GM21360 (cell line): Measurements from ENCODE around the gene BARX1.
"Not testable (repeated sequence)": the region's sequence is repeated elsewhere in the genome, so short reads cannot be mapped to it uniquely, and the experiment has no call there.

ENCODE experiments used
- ATAC-seq: cut with Tn5 transposase; IDR thresholded peaks from one replicate; pipeline ENCODE4 v1.9.1; 2021; ENCODE audit warnings: mild to moderate bottlenecking, moderate library complexity; ENCODE audit not compliant: unreplicated experiment

Gene BARX1

DNA sequence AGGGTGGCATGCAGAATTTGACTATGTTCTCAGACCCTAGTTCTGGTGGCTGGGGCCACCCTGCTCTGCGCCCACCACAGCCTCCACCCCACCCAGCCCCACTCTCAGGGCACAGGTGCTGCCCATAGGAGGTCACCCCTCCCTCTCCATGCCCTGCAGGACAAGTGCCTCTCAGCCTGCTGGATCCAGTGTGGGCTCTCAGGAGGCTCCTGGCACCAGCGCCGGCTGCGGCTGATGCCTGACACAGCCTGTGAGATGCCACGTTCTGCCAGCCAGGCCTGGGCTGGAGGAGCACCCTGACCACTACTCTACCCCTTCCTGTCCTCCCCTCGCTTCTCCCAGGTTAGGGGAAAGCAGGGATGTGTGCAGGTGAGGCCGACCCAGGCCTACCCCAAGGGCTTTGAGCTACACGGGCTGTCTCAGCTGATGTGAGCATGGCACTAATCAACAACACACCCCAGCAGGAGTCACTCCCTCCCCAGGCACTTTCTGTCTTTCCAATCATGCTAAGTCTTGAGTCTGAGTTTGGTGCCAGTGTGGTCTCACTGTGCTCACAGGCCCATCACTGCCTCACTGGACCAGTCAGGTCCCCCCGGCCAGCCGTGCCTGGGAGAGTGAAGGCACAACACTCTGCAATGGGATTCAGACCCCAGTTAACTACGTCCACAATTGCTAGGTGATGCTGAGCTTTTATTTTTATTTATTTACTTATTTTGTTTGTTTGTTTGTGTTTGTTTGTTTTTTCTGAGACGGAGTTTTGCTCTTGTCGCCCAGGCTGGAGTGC lies 12.1 kb upstream of the BARX1 start:
- no peak for ATAC-seq

DNA sequence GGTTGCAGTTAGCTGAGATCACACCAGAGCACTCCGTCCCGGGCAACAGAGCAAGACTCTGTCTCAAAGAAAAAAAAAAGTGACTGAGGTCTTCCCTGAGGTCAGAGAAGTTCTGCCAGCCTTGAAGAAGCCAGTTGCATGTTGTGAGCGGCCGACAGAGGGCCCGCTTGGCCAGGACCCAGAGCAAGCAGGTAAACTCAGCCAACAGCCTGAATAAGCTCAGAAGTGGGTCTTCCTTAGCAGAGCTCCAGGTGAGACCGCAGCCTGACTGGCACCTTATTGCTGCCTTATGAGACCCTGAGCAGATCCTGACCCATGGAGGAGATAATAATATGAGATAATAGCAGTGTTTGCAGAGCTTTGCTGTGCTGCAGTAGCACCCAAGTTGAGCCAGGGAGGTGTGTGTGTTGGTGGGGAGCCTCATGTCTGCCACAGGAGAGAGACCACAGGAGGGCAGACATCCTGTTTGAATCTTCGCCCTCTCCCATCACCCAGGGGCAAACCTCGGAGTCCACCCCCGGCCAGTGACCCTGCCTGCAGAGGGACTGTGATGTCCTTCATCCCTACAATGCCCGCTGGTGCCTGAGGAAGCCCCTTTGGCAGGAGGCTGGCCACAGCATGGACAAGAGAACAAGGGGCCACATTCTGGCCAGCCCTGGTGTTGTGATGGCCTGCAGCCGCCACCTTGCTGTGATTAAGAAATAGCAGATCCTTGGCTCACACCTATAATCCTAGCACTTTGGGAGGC lies 10.8 kb upstream of the BARX1 start:
- no peak for ATAC-seq

DNA sequence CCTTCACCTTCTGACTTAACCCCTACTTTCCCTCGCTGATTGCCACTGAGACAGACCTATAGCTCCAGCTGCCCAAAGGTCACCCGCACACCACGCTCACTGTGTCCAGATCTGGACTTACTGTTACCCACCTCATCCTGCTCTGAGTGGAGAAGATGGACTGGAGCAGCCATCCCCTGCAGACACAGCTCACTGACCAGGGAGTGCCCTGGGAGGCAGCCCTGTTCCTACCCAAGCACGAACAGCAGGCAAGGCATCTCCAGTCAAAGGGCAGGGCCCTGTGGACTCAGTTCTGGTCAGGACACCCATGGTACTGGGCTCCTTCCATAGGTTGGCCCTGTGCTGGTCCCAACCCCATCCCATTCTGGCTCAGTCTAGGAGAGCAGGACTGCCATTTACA lies 9.5 kb upstream of the BARX1 start:
- no peak for ATAC-seq

DNA sequence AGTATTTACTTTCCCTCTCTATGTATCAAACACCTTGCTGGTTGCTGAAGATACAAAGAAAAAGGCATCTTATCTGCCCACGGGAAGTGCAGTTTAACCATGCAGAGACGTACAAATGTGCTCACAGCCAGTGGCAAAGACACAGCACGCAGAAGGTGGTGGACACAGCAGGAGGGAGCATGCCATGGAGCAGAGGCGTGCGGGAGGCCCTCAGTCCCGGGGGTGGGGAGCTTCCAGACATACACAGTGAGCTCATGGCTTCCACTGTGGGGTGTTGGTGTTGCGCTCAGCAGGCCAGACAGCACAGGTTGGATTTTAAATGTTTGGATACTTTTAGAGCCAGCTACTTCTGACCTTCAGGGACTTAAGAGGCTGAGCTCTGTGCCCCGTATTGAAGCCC lies 8.8 kb upstream of the BARX1 start:
- no peak for ATAC-seq

DNA sequence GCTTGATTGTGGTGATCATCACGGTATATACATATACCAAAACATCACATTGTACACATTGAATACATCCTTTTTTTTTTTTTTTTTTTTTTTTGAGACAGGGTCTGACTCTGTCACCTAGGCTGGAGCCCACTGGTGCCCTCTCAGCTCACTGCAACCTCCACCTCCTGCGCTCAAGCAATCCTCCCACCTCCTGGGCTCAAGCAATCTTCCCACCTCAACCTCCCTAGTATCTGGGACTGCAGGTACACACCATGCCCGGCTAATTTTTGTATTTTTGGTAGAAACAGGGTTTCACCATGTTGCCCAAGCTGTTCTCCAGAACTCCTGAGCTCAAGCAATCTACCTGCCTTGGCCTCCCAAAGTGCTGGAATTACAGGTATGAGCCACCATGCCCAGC lies 8.3 kb upstream of the BARX1 start:
- ATAC-seq, result not testable (repeated sequence)

DNA sequence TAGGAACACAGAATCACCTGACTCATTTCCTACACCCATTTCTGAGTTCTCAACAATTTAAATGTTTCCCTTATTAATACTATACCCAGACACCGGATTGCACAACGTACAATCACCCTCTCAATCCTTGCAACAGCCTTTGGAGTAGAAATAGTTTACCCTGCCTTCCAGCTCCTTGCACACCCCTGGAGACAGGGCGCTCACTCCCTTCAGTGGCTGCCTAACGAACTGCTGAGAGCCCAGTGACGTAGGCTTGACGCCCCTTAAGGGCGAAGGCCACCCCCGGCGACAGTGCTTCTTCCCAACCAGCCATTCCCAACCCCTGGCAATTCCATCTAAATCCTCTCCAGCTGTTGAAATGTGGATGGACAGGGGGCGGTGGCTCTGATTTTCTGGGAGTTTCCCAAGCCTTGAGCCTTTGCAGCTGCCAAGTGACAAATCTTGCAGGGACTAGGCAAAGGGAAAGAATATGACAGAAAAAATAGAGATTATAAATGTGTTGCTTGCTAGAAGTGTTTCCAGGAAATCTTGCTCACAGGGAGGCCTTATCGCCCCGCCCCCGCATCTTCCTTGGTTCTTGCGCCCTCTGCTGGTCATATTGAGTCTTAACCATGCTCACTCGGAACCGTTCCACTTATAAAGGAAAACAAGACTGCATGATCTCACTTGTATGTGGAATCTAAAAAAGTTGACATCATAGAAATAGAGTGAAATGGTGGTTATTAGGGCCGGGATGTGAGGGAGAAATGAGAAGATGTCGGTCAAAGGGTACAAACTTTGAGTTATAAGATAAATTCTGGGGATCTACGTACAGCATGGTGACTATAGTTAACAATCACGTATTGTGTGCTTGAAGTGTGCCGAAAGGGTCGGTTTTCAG lies 7.6 kb upstream of the BARX1 start:
- no peak for ATAC-seq

DNA sequence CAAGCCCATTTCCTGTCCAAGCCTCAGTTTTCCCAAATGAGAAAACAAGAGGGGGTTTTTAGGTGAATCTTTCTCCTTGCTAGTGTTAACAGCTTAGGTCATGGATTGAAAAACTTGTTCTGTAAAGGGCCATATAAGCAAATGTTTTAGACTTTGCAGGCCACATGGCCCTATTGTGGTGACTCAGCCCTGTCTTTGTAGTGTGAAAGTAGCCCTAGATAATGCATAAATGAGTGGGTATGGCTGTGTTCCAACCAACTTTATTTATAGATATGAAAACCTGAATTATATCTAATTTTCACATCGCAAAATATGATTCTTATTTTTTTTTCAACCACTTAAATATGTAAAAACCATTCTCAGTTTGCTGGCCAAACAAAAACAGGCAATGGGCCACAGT lies 6.9 kb upstream of the BARX1 start:
- ATAC-seq, result no peak

DNA sequence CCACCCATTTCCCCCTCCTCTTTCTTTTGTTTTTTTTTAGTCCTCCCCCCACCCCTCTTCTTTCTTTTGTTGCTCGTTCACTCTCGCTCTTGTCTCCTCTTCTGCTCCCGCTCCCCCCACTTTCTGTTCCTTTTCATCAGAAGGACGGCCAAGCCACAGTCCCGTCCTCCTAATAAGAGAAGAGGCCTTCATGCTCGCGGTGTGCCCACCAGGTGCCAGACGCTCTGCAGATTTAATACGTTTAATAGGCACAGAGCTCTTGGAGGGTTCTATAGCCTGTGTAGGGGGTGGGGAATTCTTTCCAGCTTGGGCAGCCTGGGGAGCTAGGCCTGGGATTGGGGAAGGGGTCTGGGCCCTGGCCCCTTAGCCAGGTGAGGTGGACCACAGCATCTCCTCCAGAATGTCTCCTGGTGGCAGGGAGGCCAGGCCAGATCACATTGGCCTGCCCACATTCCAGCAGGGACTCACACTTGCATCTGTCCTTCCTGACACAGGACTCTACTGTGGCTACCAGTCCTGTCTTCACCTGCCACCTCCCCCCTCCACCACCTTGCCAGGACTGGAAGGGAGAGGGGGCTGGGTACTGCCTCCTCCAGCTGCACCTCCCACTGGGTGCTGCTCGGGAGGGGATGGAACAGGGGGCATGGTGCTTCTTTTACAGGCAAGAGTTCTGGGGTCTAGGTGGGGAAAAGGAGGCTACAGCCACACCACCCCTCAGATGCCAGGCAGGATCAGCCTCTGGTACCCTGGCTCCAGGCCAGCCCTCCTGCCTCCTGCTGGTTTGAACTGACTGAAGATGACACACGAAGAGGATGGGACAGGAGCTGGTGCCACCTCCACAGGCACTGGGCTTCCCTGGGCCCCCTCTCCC lies 6.1 kb upstream of the BARX1 start:
- no peak for ATAC-seq

DNA sequence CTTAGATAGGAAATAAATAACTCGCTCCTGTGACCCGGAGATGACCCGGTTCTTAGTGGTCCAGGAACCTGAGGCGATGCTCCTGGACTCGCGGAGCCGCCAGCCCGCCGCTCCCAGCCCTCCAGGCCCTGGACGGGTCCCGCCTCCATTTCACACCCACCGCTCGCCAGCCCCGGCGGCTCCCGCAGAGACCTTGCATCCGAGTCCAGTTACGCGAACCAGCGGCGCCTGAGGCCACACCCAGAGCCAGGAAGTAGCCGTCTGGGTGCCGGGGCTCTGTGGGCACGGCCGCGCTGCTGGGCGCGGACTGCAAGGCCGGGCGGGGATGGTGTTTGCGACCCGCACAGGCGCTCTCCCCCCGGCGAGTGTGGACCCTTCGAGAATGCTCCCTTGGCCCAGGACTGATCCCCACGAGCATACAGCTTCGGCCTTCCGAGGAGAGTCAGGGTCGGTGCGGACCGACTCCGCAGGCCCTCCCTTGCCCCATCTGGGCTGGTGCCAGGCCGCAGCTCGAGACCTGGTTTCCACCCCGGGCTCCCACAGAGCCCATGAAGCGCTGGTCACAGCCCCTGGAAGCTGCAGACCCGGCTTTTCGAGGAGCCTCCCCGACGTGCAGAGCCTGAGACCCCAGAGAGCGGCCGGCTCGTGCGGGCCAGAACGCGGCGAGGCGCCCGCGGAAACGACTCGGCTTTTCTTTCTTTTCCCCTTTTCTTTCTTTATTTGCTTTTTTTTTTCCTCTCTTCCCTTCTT lies 5.2 kb upstream of the BARX1 start:
- no peak for ATAC-seq

DNA sequence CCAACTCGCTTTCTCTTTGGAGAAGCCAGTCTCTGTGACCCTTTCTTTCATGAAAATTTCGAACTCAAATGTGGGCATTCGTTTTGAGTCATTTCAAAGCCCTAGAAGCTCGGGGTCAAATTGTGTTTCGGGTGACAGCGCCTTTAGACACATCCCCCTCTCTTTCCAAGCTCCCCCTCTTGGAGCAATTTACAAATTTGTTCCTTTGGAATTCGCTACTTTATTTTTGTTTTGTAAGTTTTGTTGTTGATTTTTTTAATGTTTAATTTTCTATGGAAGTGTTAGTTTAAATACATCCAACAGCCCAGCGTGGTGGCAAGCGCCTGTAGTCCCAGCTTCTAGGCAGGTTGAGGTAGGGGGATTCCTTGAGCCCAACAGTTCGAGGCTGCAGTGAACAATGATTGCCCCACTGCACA lies 4.6 kb upstream of the BARX1 start:
- no peak for ATAC-seq

DNA sequence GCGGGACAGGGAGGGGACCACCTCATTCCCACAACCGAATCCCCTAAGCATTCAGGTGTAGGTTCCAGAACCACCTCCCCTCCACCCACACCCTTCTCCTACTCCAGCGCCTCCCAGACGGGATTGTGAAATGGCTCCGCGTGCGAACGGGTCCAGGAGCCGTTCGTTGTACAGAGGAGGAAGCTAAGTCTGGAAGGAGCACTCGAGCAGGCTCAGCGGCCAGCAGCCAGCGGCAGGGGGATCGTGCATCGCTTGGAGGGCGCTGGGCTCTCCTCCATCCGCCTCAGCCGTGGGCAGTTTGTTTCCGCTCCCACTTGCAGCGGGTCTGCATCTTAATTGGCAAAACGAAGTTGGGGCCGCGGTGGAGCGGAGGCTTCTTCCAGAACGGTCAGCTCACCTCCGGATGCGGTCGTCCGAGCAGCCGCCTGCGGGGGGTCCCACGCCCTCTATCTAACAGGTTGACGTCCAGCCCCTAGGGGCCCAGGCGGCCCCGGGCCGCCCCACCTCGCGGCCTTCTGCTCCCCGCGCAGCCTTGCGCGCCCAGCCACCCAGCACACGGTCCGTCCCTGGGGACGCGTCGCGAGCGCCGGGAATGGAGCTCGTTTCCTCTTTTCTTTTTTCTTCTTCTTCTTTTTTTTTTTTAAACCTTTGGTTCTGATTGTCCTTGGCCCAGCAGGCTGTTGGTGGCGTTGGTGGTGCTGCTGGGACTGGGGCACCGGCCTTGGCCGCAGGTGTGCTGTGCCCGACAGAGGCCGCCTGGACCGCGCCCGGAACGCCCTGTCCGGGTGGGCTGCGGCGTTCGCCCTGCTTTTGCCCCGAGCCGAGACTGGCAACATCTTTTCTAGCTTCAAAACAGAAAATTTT lies 3.9 kb upstream of the BARX1 start:
- ATAC-seq, result no peak

DNA sequence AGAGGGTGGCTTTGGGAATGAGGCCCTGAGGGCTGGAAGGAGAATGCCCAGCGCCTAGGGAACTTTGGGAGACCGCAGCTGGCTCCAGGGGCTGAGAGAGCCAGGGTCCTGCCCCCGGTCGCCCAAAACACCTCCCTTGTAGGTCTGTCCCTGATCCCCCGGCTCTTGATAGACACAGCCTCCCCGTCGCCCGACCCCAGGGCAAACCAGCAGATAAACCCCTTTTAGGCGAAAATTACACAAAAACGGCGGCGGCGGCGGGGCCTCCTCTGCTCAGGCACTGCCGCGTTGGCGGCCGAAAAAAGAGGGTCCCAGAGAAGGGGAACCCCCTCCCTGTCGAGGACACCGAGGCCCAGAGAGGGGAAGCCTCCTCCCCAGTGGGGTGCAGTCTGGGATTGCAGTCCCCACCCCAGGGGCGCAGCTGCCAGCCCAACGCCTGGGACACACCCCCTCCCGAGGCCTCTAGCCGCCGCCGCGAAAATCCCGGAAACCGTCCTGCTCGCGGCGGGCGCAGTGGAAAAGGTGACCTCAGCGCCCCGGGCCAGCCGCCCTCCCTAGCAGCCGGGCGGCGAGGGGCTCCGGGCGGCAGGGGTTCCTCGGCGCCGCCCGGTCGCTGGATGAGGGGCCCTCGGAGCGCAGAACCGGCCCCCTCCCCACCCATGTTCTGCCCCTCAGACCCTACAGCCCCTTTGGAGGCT lies 3.1 kb upstream of the BARX1 start:
- no peak for ATAC-seq

DNA sequence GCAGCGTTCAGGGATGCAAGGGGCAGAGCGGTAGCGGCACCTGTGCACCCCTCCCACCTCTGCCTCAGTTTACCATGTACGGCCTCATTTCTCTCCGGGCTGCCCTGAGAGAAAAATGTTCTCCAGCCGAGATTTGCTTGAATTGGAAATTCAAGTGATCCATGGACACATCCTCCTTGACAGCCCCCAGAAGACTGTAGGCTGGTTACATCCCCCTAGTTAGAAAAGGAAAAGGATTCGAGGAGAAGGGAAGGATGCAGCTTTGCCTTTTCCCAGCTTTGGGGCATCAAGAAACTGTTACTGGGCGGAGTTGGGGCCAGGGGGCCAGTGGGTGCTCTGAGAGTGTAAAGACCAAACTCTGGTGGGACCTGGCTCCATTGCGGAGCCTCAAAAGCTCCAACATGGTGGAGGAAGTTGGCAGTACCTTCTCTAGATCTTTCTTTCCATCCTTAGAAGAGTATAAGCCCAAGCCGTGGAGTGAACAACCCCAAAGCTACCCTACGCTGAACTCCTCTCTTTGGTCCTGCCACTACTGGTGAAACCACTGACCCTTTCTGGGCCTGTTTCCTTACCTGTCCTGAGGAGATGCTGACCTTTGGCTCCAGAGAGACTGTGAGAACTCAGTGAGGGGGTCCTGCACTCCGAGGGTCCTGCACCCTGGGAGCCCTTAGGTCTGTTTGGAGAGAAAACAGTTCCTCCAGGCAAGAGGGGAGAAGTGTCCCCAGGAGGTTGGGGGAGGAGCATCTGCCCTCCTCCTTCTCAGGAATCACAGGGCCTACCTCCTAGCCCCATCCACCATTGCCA lies 1.0 kb upstream of the BARX1 start:
- no peak for ATAC-seq

DNA sequence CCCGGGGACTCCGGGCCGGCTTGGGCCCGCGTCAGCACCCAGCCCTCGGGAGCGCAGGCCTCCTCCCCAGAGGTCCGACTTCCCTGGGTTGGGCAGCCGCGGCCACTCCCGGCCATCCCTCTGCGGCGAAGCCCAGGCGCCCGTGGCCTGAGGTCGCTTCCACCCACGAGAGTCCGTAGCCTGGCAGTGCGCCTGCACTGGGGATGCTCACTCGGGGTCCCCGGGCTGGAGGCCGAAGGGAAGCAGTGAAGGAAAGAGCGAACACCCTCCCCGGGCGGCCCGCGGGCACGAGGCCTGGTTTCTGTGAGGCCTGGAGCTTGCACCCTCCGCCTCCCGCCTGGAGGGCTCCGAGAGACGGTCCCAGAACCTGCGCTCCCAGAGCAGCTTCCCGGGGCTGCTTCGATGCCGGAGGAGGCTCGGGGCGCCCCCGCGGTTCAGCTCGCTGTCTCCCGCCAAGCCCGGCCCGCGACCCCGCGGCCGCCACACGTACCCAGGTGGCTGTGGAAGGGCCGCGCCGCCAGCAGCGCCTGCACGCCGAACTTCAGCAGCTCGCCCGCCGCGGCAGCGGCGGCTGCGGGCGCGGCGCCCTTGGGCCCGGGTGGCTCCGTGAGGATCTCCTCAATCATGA lies 607 bp downstream of the BARX1 start:
- ATAC-seq, result no peak

DNA sequence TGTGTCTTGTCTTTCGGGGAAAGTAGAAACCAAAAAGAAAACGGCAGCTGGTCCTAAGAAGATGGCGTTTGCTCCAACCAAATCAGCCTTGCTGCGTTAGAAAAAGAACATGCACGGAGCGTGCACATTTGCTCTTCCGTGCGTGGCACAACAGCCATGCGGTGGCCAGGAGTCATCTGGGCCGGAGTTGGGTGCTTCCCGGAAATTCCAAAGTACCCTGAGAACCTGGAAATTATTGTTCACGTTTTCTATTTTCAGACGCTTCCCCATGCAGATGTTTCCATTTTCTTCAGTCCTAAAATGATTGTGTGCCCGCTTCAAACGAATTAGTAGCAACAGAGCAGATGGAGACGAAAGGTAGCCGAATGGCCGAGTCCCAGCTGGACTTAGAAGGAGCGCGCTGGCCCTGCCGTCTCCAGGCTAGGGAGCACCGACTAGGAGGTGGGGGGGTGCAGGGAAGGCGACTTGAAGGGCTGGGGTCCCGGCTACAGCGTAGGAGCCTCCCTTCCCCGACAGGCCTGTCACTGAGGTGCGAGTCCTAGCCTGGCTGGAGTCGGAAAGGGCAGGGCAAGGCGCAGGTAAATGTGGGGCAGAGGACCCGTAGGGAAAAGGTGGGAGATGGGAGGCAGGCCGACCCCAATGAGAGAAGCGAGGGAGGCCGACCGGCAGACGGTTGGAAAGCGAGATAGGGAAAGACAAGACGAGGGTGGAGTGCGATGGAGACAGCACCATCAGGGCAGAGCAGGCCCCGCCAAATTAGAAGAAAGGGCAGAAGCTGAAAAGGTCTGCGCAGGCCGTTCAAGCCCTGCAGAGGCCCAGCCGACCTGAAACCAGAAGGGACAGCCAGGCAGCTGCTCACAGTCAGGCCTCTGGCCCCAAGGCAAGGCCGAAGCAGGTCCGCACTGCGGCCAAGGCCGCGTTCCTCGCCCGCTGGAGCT lies 1.4 kb downstream of the BARX1 start:
- no peak for ATAC-seq
